ENCODE data around the gene NDUFS3.

DNA sequence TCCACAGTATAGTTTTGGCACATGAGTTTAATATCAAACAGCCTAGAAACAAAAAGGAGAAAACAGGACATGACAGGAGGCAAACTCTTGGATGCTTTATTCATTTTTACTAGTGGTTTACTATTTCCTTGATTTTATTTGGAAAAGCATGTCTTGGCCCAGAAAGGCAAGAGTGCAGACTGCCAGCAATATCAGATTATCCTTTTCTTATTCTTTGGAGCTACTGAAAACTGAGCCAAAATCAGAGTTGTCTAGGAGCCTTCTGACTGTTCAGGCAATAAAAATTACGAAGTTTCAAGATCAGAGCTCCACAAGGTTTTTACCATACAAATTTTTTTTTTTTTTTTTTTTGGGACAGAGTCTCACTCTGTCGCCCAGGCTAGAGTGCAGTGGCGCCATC is 42.0 kb upstream of the NDUFS3 start:
- TF ChIP-seq ZFX (IDR thresholded peaks at IDR 0.05) = no peak
- TF ChIP-seq, protein P1, sequence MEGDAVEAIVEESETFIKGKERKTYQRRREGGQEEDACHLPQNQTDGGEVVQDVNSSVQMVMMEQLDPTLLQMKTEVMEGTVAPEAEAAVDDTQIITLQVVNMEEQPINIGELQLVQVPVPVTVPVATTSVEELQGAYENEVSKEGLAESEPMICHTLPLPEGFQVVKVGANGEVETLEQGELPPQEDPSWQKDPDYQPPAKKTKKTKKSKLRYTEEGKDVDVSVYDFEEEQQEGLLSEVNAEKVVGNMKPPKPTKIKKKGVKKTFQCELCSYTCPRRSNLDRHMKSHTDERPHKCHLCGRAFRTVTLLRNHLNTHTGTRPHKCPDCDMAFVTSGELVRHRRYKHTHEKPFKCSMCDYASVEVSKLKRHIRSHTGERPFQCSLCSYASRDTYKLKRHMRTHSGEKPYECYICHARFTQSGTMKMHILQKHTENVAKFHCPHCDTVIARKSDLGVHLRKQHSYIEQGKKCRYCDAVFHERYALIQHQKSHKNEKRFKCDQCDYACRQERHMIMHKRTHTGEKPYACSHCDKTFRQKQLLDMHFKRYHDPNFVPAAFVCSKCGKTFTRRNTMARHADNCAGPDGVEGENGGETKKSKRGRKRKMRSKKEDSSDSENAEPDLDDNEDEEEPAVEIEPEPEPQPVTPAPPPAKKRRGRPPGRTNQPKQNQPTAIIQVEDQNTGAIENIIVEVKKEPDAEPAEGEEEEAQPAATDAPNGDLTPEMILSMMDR (conservative IDR thresholded peaks at IDR 0.05) = no peak

All from C4-2B (cell line).